Amniotic stem cell (primary cell): Measurements from ENCODE around the gene IL34.

Experiments
- DNase-seq: peaks from one replicate; lab custom pipeline; 2025; lab: John Stamatoyannopoulos, UW

The IL34 gene

DNA sequence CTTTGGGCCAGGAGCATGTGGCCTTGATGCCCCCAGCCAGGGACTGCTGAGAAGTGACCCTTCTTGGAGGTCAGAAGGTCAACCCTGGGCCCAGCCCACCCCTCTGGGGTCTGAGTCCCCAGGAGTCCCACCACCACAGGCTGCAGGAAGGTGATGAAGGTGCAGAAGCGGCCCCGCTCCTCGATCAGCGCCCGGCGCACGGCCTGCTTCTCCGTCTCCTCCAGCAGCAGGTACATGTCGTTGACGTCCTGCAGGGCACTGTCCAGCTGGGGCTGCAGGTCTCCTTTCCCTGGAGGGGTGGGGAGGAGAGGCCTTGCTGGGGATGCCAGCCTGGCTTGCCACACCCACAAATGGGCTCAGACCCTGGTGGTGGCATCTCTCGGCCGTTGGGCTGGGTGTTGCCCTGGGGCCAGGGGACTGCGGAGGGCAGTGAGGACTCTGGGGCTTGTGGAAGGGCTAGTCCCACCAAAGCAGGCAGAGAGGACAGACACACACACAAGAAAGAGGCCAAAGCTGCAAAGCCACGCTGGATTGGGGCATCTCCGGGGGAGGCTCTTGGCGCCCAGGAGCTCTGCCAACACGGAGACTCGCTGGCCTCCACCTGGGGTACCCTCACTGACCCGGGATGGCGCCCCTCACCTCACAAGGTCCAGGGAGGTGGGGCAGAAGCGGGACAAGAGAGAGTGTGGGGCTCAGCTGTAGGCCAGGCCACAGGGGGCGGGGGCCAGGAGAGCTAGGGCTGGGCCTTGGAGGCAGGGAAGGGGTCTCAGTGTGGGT, 31.9 kb downstream of the IL34 start:
- no peak for DNase-seq

DNA sequence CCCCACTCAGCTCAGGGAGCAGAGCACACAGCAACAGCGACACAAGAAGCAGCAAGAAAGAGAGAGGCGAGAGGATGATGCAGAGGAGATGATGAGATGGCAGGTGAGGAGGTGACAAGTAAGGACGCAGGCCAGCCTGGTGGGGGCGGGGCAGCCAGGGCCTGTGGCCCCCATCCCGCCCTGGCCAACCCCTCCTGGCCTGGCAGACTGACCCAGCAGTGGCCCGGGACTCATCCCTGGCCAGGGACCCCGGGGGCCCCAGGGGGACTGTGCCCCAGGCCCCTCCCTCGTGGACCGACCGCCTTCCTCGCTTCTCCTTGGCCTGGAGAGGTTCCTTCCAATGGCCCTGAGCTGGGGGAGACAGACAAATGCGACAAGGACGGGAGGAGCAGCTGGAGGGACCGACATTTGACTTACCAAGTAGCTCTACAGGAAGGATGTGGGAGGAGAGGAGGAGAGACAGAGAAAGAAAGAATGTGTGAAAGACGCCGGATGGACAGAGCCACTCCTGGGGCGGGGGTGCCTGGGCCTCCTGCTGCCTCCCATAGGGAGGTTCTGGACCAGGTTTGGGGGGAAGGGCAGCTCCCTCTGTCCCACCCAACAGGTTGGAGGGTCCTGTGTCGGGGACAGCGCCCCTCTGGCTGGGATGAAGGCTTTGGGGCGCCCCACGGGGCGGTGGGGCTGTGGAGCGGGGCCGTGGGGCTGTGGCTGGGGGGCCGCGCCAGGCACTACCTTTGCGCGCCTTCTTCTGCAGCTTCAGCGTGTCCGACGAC, 32.7 kb downstream of the IL34 start:
- no peak for DNase-seq

GRCh38 chr16:70679671-70680494, 33.5 kb downstream of the IL34 start:
- DNase-seq: no peak

- DNase-seq: no peak
Observed at GRCh38 chr16:70680495-70681381, 34.4 kb downstream of the IL34 start.

DNA sequence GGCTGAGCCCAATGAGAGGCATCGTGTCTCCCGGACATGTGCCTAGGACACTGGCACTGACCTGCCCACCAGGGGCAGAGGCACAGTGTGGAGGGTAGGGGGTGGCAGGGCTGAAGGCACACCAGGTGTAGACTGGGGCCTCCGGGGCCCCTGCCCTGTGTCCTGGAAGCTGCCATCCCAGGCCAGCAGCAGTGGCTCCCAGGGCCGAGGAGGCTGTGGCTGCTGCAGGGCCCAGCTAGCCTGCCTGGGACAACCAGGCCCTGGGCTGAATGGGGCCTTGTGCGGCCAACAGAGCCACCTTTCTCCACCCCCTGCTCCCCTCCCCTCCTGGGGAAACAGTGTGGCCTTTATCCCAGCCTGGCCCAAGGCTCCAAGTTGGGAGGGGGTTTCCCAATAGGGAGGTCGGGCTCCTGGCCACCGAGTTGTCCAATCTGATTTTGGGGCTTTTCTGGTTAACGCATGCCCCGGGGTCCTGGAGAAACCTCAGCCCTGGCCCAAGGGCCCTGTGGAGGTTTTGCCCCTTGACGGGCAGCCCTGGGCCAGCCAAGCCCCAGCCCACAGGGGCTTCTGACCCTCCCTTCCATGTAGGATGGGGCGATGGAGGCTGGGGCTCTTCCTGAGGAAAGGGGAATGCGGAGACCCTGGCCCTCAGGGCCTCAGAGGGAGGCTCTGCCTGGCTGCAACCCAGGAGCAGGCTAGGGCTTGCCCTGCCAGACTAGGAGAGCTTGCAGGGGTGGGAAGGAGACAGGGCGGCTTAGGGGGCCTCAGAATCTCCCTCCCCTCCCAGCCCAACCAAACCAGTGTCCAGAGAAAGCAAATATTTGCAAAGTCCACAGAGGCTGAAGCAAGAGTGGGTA, 35.3 kb downstream of the IL34 start:
- DNase-seq: no peak

DNA sequence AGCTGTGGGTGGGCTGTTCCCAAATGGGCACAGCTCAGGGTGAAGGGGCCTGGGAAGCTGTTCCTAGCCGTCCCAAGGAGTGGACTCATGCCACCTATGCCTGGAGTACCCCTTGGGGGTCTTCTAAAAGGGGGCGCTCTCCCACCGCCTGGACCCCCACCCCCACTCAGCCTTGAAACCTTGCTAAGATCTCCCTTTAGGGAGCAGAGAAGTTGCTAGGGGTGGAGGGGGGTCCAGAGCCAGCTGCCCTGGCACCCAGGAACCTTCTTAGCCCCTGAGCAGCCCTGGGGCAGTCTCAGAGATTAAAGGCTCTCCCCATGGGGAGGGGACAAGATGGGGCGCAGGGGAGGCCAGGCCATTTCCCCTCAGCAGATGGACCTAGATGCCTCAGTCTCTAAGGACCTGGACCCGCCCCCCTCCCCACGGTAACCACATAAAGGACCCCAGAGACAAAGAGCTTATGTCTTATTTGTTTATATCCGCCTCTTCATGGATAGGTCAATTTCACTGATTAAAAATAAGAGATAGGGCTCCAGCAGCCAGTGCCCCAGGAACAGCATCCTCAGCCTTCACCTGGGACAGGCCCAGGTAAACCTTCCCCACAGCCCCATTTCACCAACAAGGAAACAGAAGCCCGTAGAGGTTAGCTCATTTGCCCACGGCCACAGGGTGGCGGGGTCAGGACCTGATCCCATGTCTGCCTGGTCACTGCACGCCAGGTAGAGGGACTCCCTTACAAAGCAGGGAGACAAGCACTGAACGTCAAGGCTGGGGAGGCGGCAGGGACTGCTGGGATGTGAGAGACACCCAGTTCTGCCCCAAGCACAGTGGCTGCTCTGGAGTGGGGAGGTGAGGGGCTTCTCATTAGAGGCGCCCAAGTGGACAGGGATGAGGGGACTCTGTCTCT, 36.1 kb downstream of the IL34 start:
- no peak for DNase-seq

GRCh38 chr16:70683146-70683944, 37.0 kb downstream of the IL34 start:
- DNase-seq: no peak

DNA sequence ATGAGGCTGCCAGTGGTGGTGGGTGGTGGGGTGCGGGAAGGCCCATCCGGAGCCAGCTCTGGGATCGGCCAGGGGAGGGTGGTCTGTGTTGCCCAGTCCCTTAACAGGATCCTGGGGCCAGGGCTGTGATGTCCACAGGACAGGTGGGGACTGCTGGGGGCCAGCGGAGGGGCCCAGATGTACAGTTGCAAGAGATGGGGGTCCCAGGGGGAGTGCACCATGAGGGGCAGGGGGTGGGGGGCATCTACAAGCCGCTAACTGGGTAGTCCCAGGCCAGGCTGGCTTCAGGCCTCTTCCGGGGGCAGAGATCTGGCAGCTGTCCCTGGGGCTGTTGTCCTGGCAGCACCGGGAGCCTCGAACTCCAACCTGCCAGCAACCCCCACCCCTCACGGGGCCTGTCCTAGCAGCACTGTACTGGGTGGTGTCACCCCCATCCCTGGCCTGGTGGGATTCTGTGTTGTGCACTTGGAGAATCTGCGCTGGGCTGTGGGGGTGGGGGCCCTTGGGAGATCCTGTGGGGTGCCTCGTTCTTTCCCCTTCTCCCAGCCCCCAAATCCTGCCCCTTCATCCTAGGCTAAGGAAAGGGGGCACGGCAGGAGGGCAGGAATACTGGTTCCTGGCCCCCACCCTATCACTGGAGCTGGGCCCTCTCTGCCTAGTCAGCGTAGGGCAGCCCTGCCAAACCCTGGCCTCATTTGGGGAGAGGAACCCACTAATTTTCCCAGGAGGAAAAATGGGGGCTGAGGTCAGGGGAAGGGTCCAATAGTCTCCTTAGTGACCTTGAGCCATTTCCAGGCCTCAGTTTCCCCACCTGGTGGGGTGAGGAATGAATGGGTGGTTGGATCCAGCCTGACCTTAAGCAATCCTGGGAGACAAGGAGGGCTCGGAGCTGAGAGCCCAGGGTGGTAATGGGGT, 38.0 kb downstream of the IL34 start:
- DNase-seq: no peak

- no peak for DNase-seq
Observed at GRCh38 chr16:70685061-70685937, 38.9 kb downstream of the IL34 start.

- peak; percentile 91 for DNase-seq
Observed at GRCh38 chr16:70685938-70686375, 39.6 kb downstream of the IL34 start, which contains the start of gene MTSS2. Gene MTSS2 (minus strand): TSS chr16:70686053. CDS start chr16:70685791, 262 bp downstream.

GRCh38 chr16:70686376-70687101, 40.2 kb downstream of the IL34 start:
- DNase-seq: no peak

- no peak for DNase-seq
Observed at GRCh38 chr16:70687102-70687511, 40.7 kb downstream of the IL34 start.

DNA sequence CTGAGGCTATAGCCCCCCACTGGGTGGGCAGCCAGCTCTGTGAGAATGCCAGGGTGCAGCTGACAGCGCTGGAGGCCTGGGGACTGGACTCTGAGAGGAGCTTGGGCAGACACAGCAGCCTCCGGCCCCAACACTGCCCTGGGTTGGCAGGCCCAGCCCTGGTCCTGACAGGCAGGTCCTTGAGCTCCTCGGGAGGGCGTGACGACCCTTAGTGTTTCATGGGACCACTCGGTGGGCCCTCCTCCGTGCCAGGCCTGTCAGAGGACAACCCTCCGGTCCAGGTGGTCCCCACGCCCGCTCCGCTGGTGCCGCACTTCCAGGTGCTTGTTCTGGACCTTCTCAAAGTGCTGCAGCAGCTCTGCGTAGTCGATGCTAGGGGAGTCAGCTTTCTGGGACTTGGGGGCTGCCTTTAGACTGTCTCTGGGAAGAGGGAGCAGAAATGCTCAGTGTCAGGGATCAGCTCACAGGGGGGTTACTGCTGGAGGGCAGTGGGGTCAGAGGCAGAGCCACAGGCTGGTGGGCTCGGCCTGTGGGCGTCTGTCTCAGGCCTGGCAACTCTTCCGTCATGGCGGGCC, 41.4 kb downstream of the IL34 start:
- no peak for DNase-seq

DNA sequence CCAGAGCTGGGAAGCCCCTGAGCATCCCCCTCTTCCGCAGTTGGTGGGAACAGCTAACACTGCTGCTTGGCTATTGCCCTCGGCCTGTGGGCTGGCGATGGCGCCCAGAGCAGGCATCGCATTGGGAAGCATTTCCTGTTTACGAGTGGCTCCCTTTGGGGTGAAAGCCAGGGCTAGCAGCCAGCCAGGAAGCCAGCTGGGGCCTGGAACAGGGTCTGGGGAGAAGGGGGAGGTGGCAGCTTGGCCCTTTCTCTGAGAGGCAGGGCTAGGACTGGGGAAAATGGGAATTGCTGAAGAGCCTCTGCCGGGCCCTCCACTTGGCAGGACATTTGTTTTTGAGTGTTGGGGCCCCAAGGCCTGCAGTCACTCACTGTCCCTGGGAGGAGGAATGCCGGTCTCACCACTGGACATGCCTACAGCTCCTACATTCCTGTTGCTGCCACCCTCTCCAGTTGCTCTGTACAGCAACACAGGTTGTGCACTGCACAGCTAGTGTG, 41.9 kb downstream of the IL34 start:
- DNase-seq: no peak
